Measurements from ENCODE around the gene RSPH10B.
"Not testable (repeated sequence)": the region's sequence is repeated elsewhere in the genome, so short reads cannot be mapped to it uniquely, and the experiment has no call there.

RSPH10B gene

GRCh38 chr7:5970347-5970911 is at the start of gene RSPH10B:
Gene RSPH10B (minus strand): TSS chr7:5970689. CDS start chr7:5967116, 3,573 bp downstream.
- in situ Hi-C loops (cut with MboI; ENCODE audit: low sequenced_read_pairs): not testable (repeated sequence)

GRCh38 chr7:6016653-6016966 is 46.1 kb upstream of the RSPH10B start:
- in situ Hi-C loops (cut with MboI; ENCODE audit: low sequenced_read_pairs): no loop called here

- in situ Hi-C loops (cut with MboI; ENCODE audit: low sequenced_read_pairs): no loop called here
These were observed 45.6 kb upstream of the RSPH10B start for GRCh38 chr7:6015917-6016652.

- in situ Hi-C loops (cut with MboI; ENCODE audit: low sequenced_read_pairs): no loop called here
These were observed 42.0 kb upstream of the RSPH10B start for GRCh38 chr7:6012355-6013104.

GRCh38 chr7:6011541-6011940 is 41.1 kb upstream of the RSPH10B start:
- in situ Hi-C loops (cut with MboI; ENCODE audit: low sequenced_read_pairs): no loop called here

GRCh38 chr7:6010370-6010769 is 39.9 kb upstream of the RSPH10B start:
- in situ Hi-C loops (cut with MboI; ENCODE audit: low sequenced_read_pairs): not testable (repeated sequence)

- in situ Hi-C loops (cut with MboI; ENCODE audit: low sequenced_read_pairs): no loop called here
These were observed 38.5 kb upstream of the RSPH10B start, which contains the start of the genes AIMP2 and PMS2 for GRCh38 chr7:6008668-6009611. Gene AIMP2 (plus strand): TSS chr7:6009272. CDS start chr7:6009364, 92 bp downstream. Gene PMS2 (minus strand): TSS chr7:6009049. CDS start chr7:6009019, 30 bp downstream.

- in situ Hi-C loops (cut with MboI; ENCODE audit: low sequenced_read_pairs): not testable (repeated sequence)
These were observed 37.5 kb upstream of the RSPH10B start for GRCh38 chr7:6007835-6008590.

GRCh38 chr7:6007386-6007785 is 36.9 kb upstream of the RSPH10B start:
- in situ Hi-C loops (cut with MboI; ENCODE audit: low sequenced_read_pairs): no loop called here

GRCh38 chr7:5997210-5997808 is 26.8 kb upstream of the RSPH10B start:
- in situ Hi-C loops (cut with MboI; ENCODE audit: low sequenced_read_pairs): loop anchor here (25.0 kb wide), 1 partner anchor 135 kb away; no protein-coding TSS in a partner anchor

GRCh38 chr7:5987061-5987460 is 16.6 kb upstream of the RSPH10B start:
- in situ Hi-C loops (cut with MboI; ENCODE audit: low sequenced_read_pairs): loop anchor here (25.0 kb wide), 1 partner anchor 125 kb away; no protein-coding TSS in a partner anchor

GRCh38 chr7:5979680-5980314 is 9.3 kb upstream of the RSPH10B start:
- in situ Hi-C loops (cut with MboI; ENCODE audit: low sequenced_read_pairs): loop anchor here (25.0 kb wide), 1 partner anchor 117 kb away; no protein-coding TSS in a partner anchor

GRCh38 chr7:5973580-5973979 is 3.1 kb upstream of the RSPH10B start:
- in situ Hi-C loops (cut with MboI; ENCODE audit: low sequenced_read_pairs): not testable (repeated sequence)

- in situ Hi-C loops (cut with MboI; ENCODE audit: low sequenced_read_pairs): not testable (repeated sequence)
These were observed 6.7 kb downstream of the RSPH10B start for GRCh38 chr7:5963810-5964209.

GRCh38 chr7:5963205-5963604 is 7.3 kb downstream of the RSPH10B start:
- in situ Hi-C loops (cut with MboI; ENCODE audit: low sequenced_read_pairs): not testable (repeated sequence)

GRCh38 chr7:5934945-5935450 is 35.5 kb downstream of the RSPH10B start:
- in situ Hi-C loops (cut with MboI; ENCODE audit: low sequenced_read_pairs): not testable (repeated sequence)

GRCh38 chr7:5931905-5932644 is 38.4 kb downstream of the RSPH10B start:
- in situ Hi-C loops (cut with MboI; ENCODE audit: low sequenced_read_pairs): not testable (repeated sequence)

- in situ Hi-C loops (cut with MboI; ENCODE audit: low sequenced_read_pairs): not testable (repeated sequence)
These were observed 39.2 kb downstream of the RSPH10B start for GRCh38 chr7:5931250-5931649.
